Measurements from ENCODE around the gene MED9. TPM values are rescaled to one million over a fixed set of nuclear protein-coding genes. Genes with fewer than 3 reads are reported as not detected.

Gene MED9
- total RNA-seq, 3 donors from 2014 or later (not counting 1 experiment from before 2014, with no cell fraction given): 19.8 to 23.5 (median 22.3) TPM

DNA sequence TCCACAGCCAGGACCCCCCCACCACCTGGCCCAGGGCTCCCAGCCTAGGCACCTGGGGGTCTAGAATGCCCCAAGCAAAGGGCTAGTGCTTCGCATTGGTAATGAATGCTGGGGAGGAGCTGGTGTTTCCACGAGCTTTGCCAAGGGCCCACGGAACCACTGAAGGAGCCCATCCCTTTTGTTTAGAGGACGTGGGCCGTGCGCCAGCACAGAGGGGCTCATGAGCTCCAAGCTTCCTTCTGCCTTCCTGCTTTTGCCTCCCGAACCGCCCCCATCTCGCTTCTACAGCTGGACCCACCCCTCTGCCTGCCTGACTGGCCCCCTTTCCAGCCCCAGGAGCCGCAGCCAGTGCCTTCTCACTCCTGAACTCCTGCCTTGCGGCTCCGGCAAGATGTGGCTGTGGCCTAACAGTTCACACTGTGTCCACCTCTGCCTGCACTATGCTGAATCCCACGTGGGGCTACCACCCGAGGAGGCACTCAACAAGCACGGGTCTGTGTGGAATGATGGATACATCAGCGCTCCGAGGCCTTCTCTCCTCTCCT lies 51.2 kb downstream of the MED9 start:
- Mint-ChIP-seq H3K27me3 (ENCODE audit: low read depth in 2 of 2) (no peaks in the 10 kb centered on the region), H3K27ac (no peak overlapping the region), H3K36me3 (no peaks in the 10 kb centered on the region), H3K4me1 (peaks cover 0 to 5% of the 10 kb centered on the region in 2 donors), H3K9me3 (no peaks in the 10 kb centered on the region), H3K4me3 (no peak overlapping the region)
- no peaks in the 10 kb centered on the region for H3K36me3 ChIP-seq (ENCODE audit: control insufficient read depth, insufficient read depth, low read length)
- TF ChIP-seq, protein P1, sequence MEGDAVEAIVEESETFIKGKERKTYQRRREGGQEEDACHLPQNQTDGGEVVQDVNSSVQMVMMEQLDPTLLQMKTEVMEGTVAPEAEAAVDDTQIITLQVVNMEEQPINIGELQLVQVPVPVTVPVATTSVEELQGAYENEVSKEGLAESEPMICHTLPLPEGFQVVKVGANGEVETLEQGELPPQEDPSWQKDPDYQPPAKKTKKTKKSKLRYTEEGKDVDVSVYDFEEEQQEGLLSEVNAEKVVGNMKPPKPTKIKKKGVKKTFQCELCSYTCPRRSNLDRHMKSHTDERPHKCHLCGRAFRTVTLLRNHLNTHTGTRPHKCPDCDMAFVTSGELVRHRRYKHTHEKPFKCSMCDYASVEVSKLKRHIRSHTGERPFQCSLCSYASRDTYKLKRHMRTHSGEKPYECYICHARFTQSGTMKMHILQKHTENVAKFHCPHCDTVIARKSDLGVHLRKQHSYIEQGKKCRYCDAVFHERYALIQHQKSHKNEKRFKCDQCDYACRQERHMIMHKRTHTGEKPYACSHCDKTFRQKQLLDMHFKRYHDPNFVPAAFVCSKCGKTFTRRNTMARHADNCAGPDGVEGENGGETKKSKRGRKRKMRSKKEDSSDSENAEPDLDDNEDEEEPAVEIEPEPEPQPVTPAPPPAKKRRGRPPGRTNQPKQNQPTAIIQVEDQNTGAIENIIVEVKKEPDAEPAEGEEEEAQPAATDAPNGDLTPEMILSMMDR (IDR thresholded peaks at IDR 0.05): no peak
- ATAC-seq (no peak), DNase-seq (no peak)
- no peak overlapping the region for H3K4me3 ChIP-seq (ENCODE audit: low read length)
- no peaks in the 10 kb centered on the region for H3K27me3 ChIP-seq (ENCODE audit: control insufficient read depth, insufficient read depth, low read length)
- intact Hi-C loops (cut with micrococcal nuclease): no loop called here
- H3K4me1 ChIP-seq (ENCODE audit: control insufficient read depth, insufficient read depth, low read length): no peaks in the 10 kb centered on the region
- WGBS (ENCODE audit: insufficient coverage): 92% methylated on average over 17 of the region's 17 CpGs
- H3K27ac ChIP-seq (ENCODE audit: low read length): no peak overlapping the region
- H3K9me3 ChIP-seq (ENCODE audit: control insufficient read depth, insufficient read depth, low read length): no peaks in the 10 kb centered on the region

DNA sequence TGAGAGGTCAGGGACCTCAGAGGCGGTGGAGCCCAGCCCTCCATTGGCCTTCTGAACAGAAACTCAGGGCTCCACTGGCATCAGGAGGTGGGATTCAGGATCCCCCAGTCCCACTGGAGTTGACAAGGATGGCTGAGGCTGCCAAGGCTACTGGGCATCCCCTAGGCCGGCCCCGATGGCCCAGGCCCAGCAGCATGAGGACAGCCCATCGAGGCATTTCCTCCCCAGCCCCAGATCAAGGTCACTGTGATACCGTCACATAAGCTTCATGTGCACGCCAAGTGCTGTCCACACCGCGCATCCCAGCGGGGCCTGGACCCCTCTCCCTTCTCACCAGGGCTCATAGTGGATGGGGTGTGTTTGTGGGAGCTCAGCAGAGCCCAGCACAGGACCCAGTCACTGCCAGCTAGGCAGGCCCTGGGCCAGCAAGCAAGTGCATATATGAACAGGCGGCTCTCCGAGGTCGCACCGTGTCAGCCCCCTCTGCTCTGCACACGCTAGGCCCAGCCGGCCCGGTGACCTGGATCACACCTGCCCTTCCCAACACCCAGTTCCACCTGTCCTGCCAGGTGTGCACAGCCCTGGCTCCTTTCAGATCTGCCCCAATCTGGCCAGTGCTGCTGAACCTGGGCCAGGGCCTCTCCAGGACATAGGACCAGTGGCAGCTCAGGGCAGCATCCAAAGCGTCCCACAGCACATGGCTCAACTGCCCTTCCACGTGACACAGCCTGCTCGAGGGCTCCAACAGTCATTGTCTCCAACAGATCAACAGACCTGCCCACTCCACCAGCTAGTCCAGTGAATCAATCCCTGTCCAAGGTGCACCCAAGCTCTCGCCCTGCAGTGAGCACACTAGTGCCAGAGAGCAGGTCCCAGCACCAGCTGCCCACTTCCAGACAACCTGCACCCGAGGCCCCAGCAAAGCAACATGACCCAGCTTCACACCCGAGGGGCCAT lies 52.2 kb downstream of the MED9 start:
- no peak overlapping the region for H3K27ac ChIP-seq (ENCODE audit: low read length)
- no peaks in the 10 kb centered on the region for H3K9me3 ChIP-seq (ENCODE audit: control insufficient read depth, insufficient read depth, low read length)
- H3K4me3 Mint-ChIP-seq: no peak overlapping the region
- H3K4me1 Mint-ChIP-seq: peaks cover 0 to 5% of the 10 kb centered on the region in 2 donors
- H3K27me3 ChIP-seq (ENCODE audit: control insufficient read depth, insufficient read depth, low read length): no peaks in the 10 kb centered on the region
- no peaks in the 10 kb centered on the region for H3K27me3 Mint-ChIP-seq (ENCODE audit: low read depth in 2 of 2)
- TF ChIP-seq, protein P1 (IDR thresholded peaks at IDR 0.05): no peak
- H3K36me3 Mint-ChIP-seq: no peaks in the 10 kb centered on the region
- H3K27ac Mint-ChIP-seq: no peak overlapping the region
- H3K4me3 ChIP-seq (ENCODE audit: low read length): no peak overlapping the region
- H3K9me3 Mint-ChIP-seq: no peaks in the 10 kb centered on the region
- no peaks in the 10 kb centered on the region for H3K4me1 ChIP-seq (ENCODE audit: control insufficient read depth, insufficient read depth, low read length)
- H3K36me3 ChIP-seq (ENCODE audit: control insufficient read depth, insufficient read depth, low read length): no peaks in the 10 kb centered on the region
- DNase-seq (no peak), ATAC-seq (no peak)
- intact Hi-C loops (cut with micrococcal nuclease): no loop called here
- 90% methylated on average over 19 of the region's 22 CpGs for WGBS (ENCODE audit: insufficient coverage)

DNA sequence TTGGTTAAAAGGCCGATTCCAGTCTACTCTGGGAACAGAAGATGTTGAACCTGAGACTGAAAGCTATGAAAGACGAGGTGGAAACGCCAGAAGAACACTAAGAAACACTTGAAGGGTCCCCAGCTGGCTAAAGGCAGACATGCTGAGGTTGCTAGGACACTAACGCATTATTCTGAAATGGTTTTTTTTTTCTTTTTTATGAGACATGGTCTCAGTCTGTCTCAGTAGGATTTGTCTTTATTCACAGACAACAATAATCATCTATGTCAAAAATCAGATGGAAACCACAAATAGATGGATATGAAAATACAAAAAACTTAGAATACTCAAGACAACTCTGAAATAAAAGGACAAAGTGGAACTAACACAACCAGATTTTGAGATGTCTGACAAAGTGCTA lies 54.4 kb downstream of the MED9 start:
- no peak for ATAC-seq
- H3K27me3 ChIP-seq (ENCODE audit: control insufficient read depth, insufficient read depth, low read length): no peaks in the 10 kb centered on the region
- no peaks in the 10 kb centered on the region for H3K4me1 ChIP-seq (ENCODE audit: control insufficient read depth, insufficient read depth, low read length)
- TF ChIP-seq, protein P1 (IDR thresholded peaks at IDR 0.05): no peak
- Mint-ChIP-seq H3K4me3 (no peak overlapping the region), H3K4me1 (no peaks in the 10 kb centered on the region), H3K27ac (no peak overlapping the region), H3K27me3 (ENCODE audit: low read depth in 2 of 2) (no peaks in the 10 kb centered on the region), H3K9me3 (no peaks in the 10 kb centered on the region), H3K36me3 (no peaks in the 10 kb centered on the region)
- no peaks in the 10 kb centered on the region for H3K36me3 ChIP-seq (ENCODE audit: control insufficient read depth, insufficient read depth, low read length)
- H3K27ac ChIP-seq (ENCODE audit: low read length): no peak overlapping the region
- DNase-seq: no peak
- H3K4me3 ChIP-seq (ENCODE audit: low read length): no peak overlapping the region
- H3K9me3 ChIP-seq (ENCODE audit: control insufficient read depth, insufficient read depth, low read length): no peaks in the 10 kb centered on the region
- 86% methylated on average over 4 of the region's 4 CpGs for WGBS (ENCODE audit: insufficient coverage)
- intact Hi-C loops (cut with micrococcal nuclease): no loop called here
